ENCODE measurements around the gene CCDC57. TPM values are rescaled to one million over a fixed set of nuclear protein-coding genes. Genes with fewer than 3 reads are reported as not detected.

CCDC57 gene
- total and polyA plus RNA-seq, 2 of the 4 experiments (the other 2 are of a cell fraction): 7.3 to 31.3 TPM

GRCh38 chr17:82153745-82154375 lies 58.8 kb downstream of the CCDC57 start:
- no peak overlapping the region for H3K4ac ChIP-seq (ENCODE audit: low read depth, low read length)
- H4K8ac ChIP-seq (ENCODE audit: low read depth in 2 of 2, low read length in 2 of 2): no peak overlapping the region
- WGBS, 2 experiments (ENCODE audit: extremely low coverage in 2 of 2, insufficient read length in 1 of 2): no CpG with 5 or more reads among the region's 16 CpGs
- no peak overlapping the region for H2BK120ac ChIP-seq (ENCODE audit: low read depth, low read length)
- DNase-seq (peak; percentile 55), ATAC-seq (ENCODE audit: low read depth) (peak; percentile 100)
- H3K4me3 ChIP-seq (ENCODE audit: insufficient read depth, low read depth, low read length): no peak overlapping the region
- dilution Hi-C loops (cut with HindIII; ENCODE audit: low sequenced_read_pairs, unreplicated experiment): no loop called here
- H3K9me3 ChIP-seq (ENCODE audit: control insufficient read depth, insufficient read depth, low read length): no peaks in the 10 kb centered on the region
- H3K27ac ChIP-seq (ENCODE audit: insufficient read depth, low read length): no peak overlapping the region
- ChIA-PET CTCF (interaction anchor here (0.6 kb wide), 1 partner anchor 178 kb away, joined by 3 read pairs; no protein-coding TSS in a partner anchor), POLR2A (ENCODE audit: unreplicated experiment) (no interaction called here)
- no peaks in the 10 kb centered on the region for H3K27me3 ChIP-seq (ENCODE audit: control insufficient read depth, insufficient read depth, low read length)
- H3K18ac ChIP-seq (ENCODE audit: low read depth, low read length): no peak overlapping the region
- TF ChIP-seq ELK1 (IDR thresholded peaks at IDR 0.05; ENCODE audit: borderline replicate concordance, low read depth, low read length): no peak
- TF ChIP-seq CHD1 (IDR thresholded peaks at IDR 0.05; ENCODE audit: low read depth, low read length): no peak
- no peak for TF ChIP-seq POLR2A (IDR thresholded peaks at IDR 0.05; ENCODE audit: low read depth, low read length)
- peak; percentile 93 for TF ChIP-seq RAD21 (IDR thresholded peaks at IDR 0.05; ENCODE audit: low read length)
- TF ChIP-seq MAZ (IDR thresholded peaks at IDR 0.05; ENCODE audit: borderline replicate concordance, low read depth, low read length): 0 out of 2 replicates have a peak, but pooled peaks have one; percentile 32
- no peak for TF ChIP-seq USF2 (IDR thresholded peaks at IDR 0.05; ENCODE audit: low read depth, low read length)
- TF ChIP-seq SMC3 (IDR thresholded peaks at IDR 0.05; ENCODE audit: low read depth, low read length): peak; percentile 91
- TF ChIP-seq NFE2L2 (IDR thresholded peaks at IDR 0.05; ENCODE audit: low read depth, low read length): no peak
- peak; percentile 90 for TF ChIP-seq CTCF (conservative IDR thresholded peaks at IDR 0.05; ENCODE audit: low read depth, low read length)
- no peak overlapping the region for H4K91ac ChIP-seq (ENCODE audit: insufficient read depth, low read depth, low read length)
- H3K14ac ChIP-seq (replicated peaks; ENCODE audit: low read depth, low read length): no peak overlapping the region
- H3K23ac ChIP-seq (ENCODE audit: low read depth, low read length): no peak overlapping the region
- no peak overlapping the region for H4K5ac ChIP-seq (ENCODE audit: low read depth, low read length)
- no peak overlapping the region for H2BK5ac ChIP-seq (ENCODE audit: low read depth, low read length, poor library complexity, severe bottlenecking)
- in situ Hi-C loops (cut with MboI; ENCODE audit: low sequenced_read_pairs): no loop called here
- H3K4me1 ChIP-seq (ENCODE audit: control insufficient read depth, insufficient read depth, low read length): no peaks in the 10 kb centered on the region
- H2AFZ ChIP-seq (replicated peaks; ENCODE audit: low read length, poor library complexity): peak overlapping the region; percentile 29
- H3K36me3 ChIP-seq (ENCODE audit: control insufficient read depth, insufficient read depth, low read length): peaks cover 8% of the 10 kb centered on the region
- H3K4me2 ChIP-seq (ENCODE audit: low read depth, low read length): no peak overlapping the region
- BruUV-seq (replicated peaks): no TSS peak
- intact Hi-C loops (cut with micrococcal nuclease): loop anchor here (1.0 to 10.0 kb wide), 3 partner anchors 56 to 189 kb away; partner anchors contain the start of genes FASN and NOTUM
- peak overlapping the region; percentile 53 for H2AK9ac ChIP-seq (replicated peaks; ENCODE audit: low read depth, low read length, poor library complexity)
- no peaks in the 10 kb centered on the region for H3K79me1 ChIP-seq (ENCODE audit: low read depth in 1 of 2, low read length in 2 of 2)
- H2AK5ac ChIP-seq (ENCODE audit: low read depth, low read length): peak overlapping the region; percentile 1; the same call in 1 of the 2 replicates
- H4K20me1 ChIP-seq (ENCODE audit: insufficient read depth, low read length): no peaks in the 10 kb centered on the region; the same call in 1 of the 2 replicates
- H2BK15ac ChIP-seq (ENCODE audit: low read depth, low read length): no peak overlapping the region
- H2BK20ac ChIP-seq (ENCODE audit: low read depth, low read length): no peak overlapping the region
- H3K9me1 ChIP-seq (ENCODE audit: insufficient read depth, low read length): no peaks in the 10 kb centered on the region
- no peak overlapping the region for H3K9ac ChIP-seq (ENCODE audit: low read depth, low read length)
- H3K56ac ChIP-seq (ENCODE audit: extremely low read depth, insufficient read depth, low read length): no peak overlapping the region

Data from IMR-90 (cell line).